CD14-positive monocyte (primary cell): ENCODE measurements around the gene MEI1. TPM values are rescaled to one million over a fixed set of nuclear protein-coding genes. Genes with fewer than 3 reads are reported as not detected.
A peak's percentile ranks its signal among the peaks of the same experiment; 100 is the strongest.

Source experiments
- DNase-seq, 3 donors: peaks; one replicate each; pipeline ENCODE4 v3.0.0-alpha.2; 2011 to 2022
- H2AFZ ChIP-seq: 2 replicates; pipeline ENCODE4 v1.6.0; 2012; ENCODE audit warnings: mild to moderate bottlenecking, low read depth, low read length, inconsistent platforms; ENCODE audit not compliant: insufficient read depth, poor library complexity, severe bottlenecking
- H3K27ac ChIP-seq, 2 donors: 1 replicate in 1 of 2; 2 replicates in 1 of 2; pipeline ENCODE4 v1.5.1; 2012 to 2013; ENCODE audit warnings: low read length in 2 of 2, control low read depth in 1 of 2, inconsistent platforms in 1 of 2, low read depth in 1 of 2, mild to moderate bottlenecking in 1 of 2
- H3K27me3 ChIP-seq, 2 donors: one replicate each; pipeline versions ENCODE4 v1.6.0 to v1.6.1; 2011 to 2013; ENCODE audit warnings: low read length in 2 of 2; ENCODE audit not compliant: control insufficient read depth in 2 of 2, insufficient read depth in 2 of 2
- H3K36me3 ChIP-seq, 2 donors: replicated peaks in 1 of 2; 1 replicate in 1 of 2; 2 replicates in 1 of 2; pipeline versions ENCODE4 v1.5.1 to v1.6.1; 2012 to 2013; ENCODE audit warnings: low read length in 2 of 2, control low read depth in 1 of 2, inconsistent platforms in 1 of 2, mild to moderate bottlenecking in 1 of 2; ENCODE audit not compliant: insufficient read depth in 2 of 2, control insufficient read depth in 1 of 2
- H3K4me1 ChIP-seq, 2 donors: 1 replicate in 1 of 2; 2 replicates in 1 of 2; pipeline versions ENCODE4 v1.5.1 to v1.6.1; 2012 to 2013; ENCODE audit warnings: low read length in 2 of 2, control low read depth in 1 of 2, inconsistent platforms in 1 of 2, mild to moderate bottlenecking in 1 of 2, moderate library complexity in 1 of 2; ENCODE audit not compliant: insufficient read depth in 2 of 2, control insufficient read depth in 1 of 2
- H3K4me2 ChIP-seq: replicated peaks from 2 replicates; pipeline ENCODE3; 2012; ENCODE audit warnings: low read length, moderate library complexity, mild to moderate bottlenecking; ENCODE audit not compliant: poor library complexity, severe bottlenecking; ENCODE audit errors: extremely low read depth
- H3K4me3 ChIP-seq, 3 experiments: fragments of 200-600 bp in 1 of 3; sonication (generic) in 1 of 3; replicated peaks in 1 of 3; 1 replicate in 2 of 3; 2 replicates in 1 of 3; pipeline ENCODE4 v1.5.1; 2011 to 2013; ENCODE audit warnings: low read length in 3 of 3, mild to moderate bottlenecking in 3 of 3, control low read depth in 2 of 3, low read depth in 2 of 3, inconsistent platforms in 1 of 3, moderate library complexity in 1 of 3
- H3K79me2 ChIP-seq: 2 replicates; pipeline ENCODE4 v1.6.0; 2012; ENCODE audit warnings: mild to moderate bottlenecking, control low read depth, inconsistent platforms, low read length, moderate library complexity; ENCODE audit not compliant: insufficient read depth
- H3K9ac ChIP-seq: 2 replicates; pipeline ENCODE4 v1.6.0; 2017; ENCODE audit warnings: low read length, mild to moderate bottlenecking; ENCODE audit not compliant: insufficient read depth, poor library complexity, severe bottlenecking
- H3K9me3 ChIP-seq, 2 donors: replicated peaks in 1 of 2; 1 replicate in 1 of 2; 2 replicates in 1 of 2; pipeline versions ENCODE4 v1.5.1 to v1.6.1; 2012 to 2013; ENCODE audit warnings: low read length in 2 of 2, control low read depth in 1 of 2; ENCODE audit not compliant: control insufficient read depth in 1 of 2, insufficient read depth in 1 of 2
- H4K20me1 ChIP-seq: 2 replicates; pipeline ENCODE4 v1.6.0; 2012; ENCODE audit warnings: mild to moderate bottlenecking, low read length, control low read depth, moderate library complexity; ENCODE audit not compliant: insufficient read depth
- H3K27ac Mint-ChIP-seq, 7 donors: one replicate each; pipeline ENCODE4 v1.8.0; 2020; ENCODE audit warnings: mild to moderate bottlenecking in 7 of 7, mixed read lengths in 7 of 7, moderate library complexity in 6 of 7, inconsistent platforms in 2 of 7
- H3K27me3 Mint-ChIP-seq, 3 donors: one replicate each; pipeline ENCODE4 v1.8.0; 2021 to 2022; ENCODE audit warnings: low read depth in 3 of 3, mild to moderate bottlenecking in 3 of 3, mixed read lengths in 3 of 3, moderate library complexity in 3 of 3, inconsistent platforms in 1 of 3
- H3K36me3 Mint-ChIP-seq, 2 donors: one replicate each; pipeline ENCODE4 v1.8.0; 2020; ENCODE audit warnings: mixed read lengths in 2 of 2, inconsistent platforms in 1 of 2, mild to moderate bottlenecking in 1 of 2
- H3K4me1 Mint-ChIP-seq: one replicate; pipeline ENCODE4 v1.8.0; 2020; ENCODE audit warnings: mild to moderate bottlenecking, mixed read lengths
- H3K4me3 Mint-ChIP-seq, 2 donors: one replicate each; pipeline ENCODE4 v1.8.0; 2020; ENCODE audit warnings: mild to moderate bottlenecking in 2 of 2, mixed read lengths in 2 of 2, moderate library complexity in 1 of 2
- H3K9me3 Mint-ChIP-seq, 7 donors: one replicate each; pipeline ENCODE4 v1.8.0; 2020 to 2022; ENCODE audit warnings: mixed read lengths in 7 of 7, mild to moderate bottlenecking in 6 of 7, moderate library complexity in 6 of 7, inconsistent platforms in 2 of 7
- WGBS: methylation state at CpG from one replicate; pipeline ENCODE4 v1.1.5; 2013; ENCODE audit warnings: missing lambda C conversion rate; ENCODE audit not compliant: insufficient coverage; 5-methylcytosine and 5-hydroxymethylcytosine counted together
- intact Hi-C, 2 donors: fragments of 100-400 bp; cut with micrococcal nuclease; formaldehyde crosslinking; loops; one replicate each; pipeline versions ENCODE4 v1.15.0 to v1.15.1; 2023
- polyA plus RNA-seq, 3 donors: library from polyadenylated mRNA; depleted of rRNA in 1 of 3; unstranded in 2 of 3; stranded (reverse) in 1 of 3; fragments of 300-500 nt in 2 of 3; fragments of >200 nt in 1 of 3; fragmentation: Illumina TruSeq in 2 of 3; gene quantifications; 1 replicate in 2 of 3; 2 replicates in 1 of 3; pipeline ENCODE4 v1.2.3, GENCODE V29; 2012 to 2021
- TF ChIP-seq, protein P1 (sequence below): fragments of 200-600 bp; IDR thresholded peaks from one replicate; pipeline ENCODE4 v1.8.0; 2022; ENCODE audit warnings: antibody characterized with exemption, mild to moderate bottlenecking

MEI1 gene
- polyA plus RNA-seq, 3 donors: 12.3 to 40.0 (median 37.0) TPM

DNA sequence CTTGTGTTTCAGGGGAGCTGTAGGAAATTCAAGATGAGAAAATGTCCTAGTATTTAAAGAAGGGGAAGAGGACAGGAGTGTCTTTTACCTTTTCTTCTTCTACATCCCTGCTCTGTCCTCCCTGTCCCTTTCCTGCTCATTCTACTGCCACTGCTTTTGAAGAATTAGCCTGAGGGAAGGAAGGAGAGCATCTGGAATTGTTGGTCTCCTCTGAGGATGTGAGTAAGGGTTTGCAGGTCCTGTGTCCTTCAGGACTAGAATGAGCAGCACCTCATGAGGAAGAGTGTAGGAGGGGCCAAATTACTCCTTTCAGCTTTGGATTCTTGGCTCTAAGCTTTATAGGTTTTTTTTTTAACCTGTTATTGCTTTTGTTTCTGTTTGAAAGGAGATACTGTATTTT lies 34.8 kb upstream of the MEI1 start:
- Histone ChIP-seq H3K27ac (no peak overlapping the region), H3K4me2 (no peak overlapping the region), H3K4me3 (no peak overlapping the region), H3K4me1 (peaks cover 7 to 10% of the 10 kb centered on the region in 2 donors), H3K27me3 (no peaks in the 10 kb centered on the region), H3K9me3 (no peaks in the 10 kb centered on the region), H2AFZ (no peak overlapping the region), H3K79me2 (no peaks in the 10 kb centered on the region), H3K9ac (no peak overlapping the region), H3K36me3 (peaks cover 56 to 60% of the 10 kb centered on the region in 2 donors), H4K20me1 (no peaks in the 10 kb centered on the region)
- H3K36me3 Mint-ChIP-seq: peaks cover 47 to 56% of the 10 kb centered on the region in 2 donors
- no peak overlapping the region for H3K4me3 Mint-ChIP-seq
- peak overlapping the region in 2 of 7 donors; percentile 48 to 50 for H3K27ac Mint-ChIP-seq
- DNase-seq: no peak
- H3K4me1 Mint-ChIP-seq: peaks cover 9% of the 10 kb centered on the region
- no peaks in the 10 kb centered on the region for H3K27me3 Mint-ChIP-seq
- H3K9me3 Mint-ChIP-seq: peaks cover 0 to 3% (median 0%) of the 10 kb centered on the region in 7 donors
- intact Hi-C loops: no loop called here
- TF ChIP-seq, protein P1, sequence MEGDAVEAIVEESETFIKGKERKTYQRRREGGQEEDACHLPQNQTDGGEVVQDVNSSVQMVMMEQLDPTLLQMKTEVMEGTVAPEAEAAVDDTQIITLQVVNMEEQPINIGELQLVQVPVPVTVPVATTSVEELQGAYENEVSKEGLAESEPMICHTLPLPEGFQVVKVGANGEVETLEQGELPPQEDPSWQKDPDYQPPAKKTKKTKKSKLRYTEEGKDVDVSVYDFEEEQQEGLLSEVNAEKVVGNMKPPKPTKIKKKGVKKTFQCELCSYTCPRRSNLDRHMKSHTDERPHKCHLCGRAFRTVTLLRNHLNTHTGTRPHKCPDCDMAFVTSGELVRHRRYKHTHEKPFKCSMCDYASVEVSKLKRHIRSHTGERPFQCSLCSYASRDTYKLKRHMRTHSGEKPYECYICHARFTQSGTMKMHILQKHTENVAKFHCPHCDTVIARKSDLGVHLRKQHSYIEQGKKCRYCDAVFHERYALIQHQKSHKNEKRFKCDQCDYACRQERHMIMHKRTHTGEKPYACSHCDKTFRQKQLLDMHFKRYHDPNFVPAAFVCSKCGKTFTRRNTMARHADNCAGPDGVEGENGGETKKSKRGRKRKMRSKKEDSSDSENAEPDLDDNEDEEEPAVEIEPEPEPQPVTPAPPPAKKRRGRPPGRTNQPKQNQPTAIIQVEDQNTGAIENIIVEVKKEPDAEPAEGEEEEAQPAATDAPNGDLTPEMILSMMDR: no peak

DNA sequence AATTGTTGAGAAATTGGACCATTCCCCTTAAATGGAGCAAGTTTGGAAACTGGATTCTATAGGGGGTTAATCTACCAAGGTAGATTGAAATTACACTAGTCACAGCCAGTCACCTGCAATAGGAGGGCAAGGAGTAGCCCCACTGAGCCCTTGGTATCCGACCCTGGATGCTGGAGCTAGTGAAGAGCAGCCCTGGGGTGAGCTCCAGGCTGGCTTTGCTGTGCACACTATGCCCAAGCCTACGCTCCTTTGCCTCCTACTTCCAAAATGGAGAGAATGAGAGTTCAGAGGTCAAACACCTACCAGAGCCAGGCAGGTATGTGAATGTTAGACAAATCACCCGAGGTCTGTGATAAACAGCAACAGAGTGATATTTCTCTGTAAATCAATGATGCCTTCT lies 34.4 kb upstream of the MEI1 start:
- Histone ChIP-seq H3K9me3 (no peaks in the 10 kb centered on the region), H3K36me3 (peaks cover 51 to 55% of the 10 kb centered on the region in 2 donors)

More for the DNA sequence above, 34.4 kb upstream of the MEI1 start:
- Mint-ChIP-seq H3K27ac (no peak overlapping the region), H3K36me3 (peaks cover 42 to 52% of the 10 kb centered on the region in 2 donors), H3K4me3 (no peak overlapping the region), H3K9me3 (peaks cover 0 to 3% (median 0%) of the 10 kb centered on the region in 7 donors), H3K27me3 (no peaks in the 10 kb centered on the region), H3K4me1 (peaks cover 9% of the 10 kb centered on the region)
- no peak overlapping the region for H3K4me3 ChIP-seq
- H2AFZ ChIP-seq: no peak overlapping the region
- no peaks in the 10 kb centered on the region for H3K27me3 ChIP-seq
- intact Hi-C loops: loop anchor here (5.0 kb wide), 1 partner anchor 277 kb away; no protein-coding TSS in a partner anchor
- DNase-seq: no peak
- H3K4me1 ChIP-seq: peaks cover 7 to 10% of the 10 kb centered on the region in 2 donors
- no peaks in the 10 kb centered on the region for H4K20me1 ChIP-seq
- WGBS: no CpG with 5 or more reads among the region's 3 CpGs
- H3K4me2 ChIP-seq: no peak overlapping the region
- TF ChIP-seq, protein P1: no peak
- H3K9ac ChIP-seq: no peak overlapping the region
- H3K79me2 ChIP-seq: no peaks in the 10 kb centered on the region
- no peak overlapping the region for H3K27ac ChIP-seq
